HepG2 (cell line): Measurements from ENCODE around the gene MAMSTR. TPM values are rescaled to one million over a fixed set of nuclear protein-coding genes. Genes with fewer than 3 reads are reported as not detected.
A peak's percentile ranks its signal among the peaks of the same experiment; 100 is the strongest.

Experiments used
- BORCS8-MEF2B ChIP-seq: sonication (generic); formaldehyde crosslinking; IDR thresholded peaks from 2 replicates; pipeline ENCODE4 v1.8.0; 2022; ENCODE audit warnings: mild to moderate bottlenecking, missing genetic modification reagents
- CREBL2 ChIP-seq: sonication (generic); formaldehyde crosslinking; IDR thresholded peaks from 2 replicates; pipeline ENCODE4 v1.8.1; 2023; ENCODE audit warnings: missing genetic modification reagents, mild to moderate bottlenecking, borderline replicate concordance
- ELF1 ChIP-seq: sonication (generic); formaldehyde crosslinking; IDR thresholded peaks from 2 replicates; pipeline ENCODE4 v1.4.0; 2020; ENCODE audit warnings: missing genetic modification reagents
- GABPA ChIP-seq, 2 experiments: IDR thresholded peaks; 2 replicates each; pipeline ENCODE4 v1.6.1; 2011 to 2016; ENCODE audit warnings: low read depth in 2 of 2, low read length in 1 of 2, missing biosample characterization in 1 of 2, missing genetic modification characterization in 1 of 2
- MXD1 ChIP-seq: sonication (generic); formaldehyde crosslinking; IDR thresholded peaks from 2 replicates; pipeline ENCODE4 v1.4.0; 2020; ENCODE audit warnings: mild to moderate bottlenecking, missing genetic modification reagents
- NCOA2 ChIP-seq: sonication (generic); formaldehyde crosslinking; IDR thresholded peaks from 2 replicates; pipeline ENCODE4 v1.8.0; 2022; ENCODE audit warnings: inconsistent platforms
- RXRA ChIP-seq: sonication (generic); formaldehyde crosslinking; IDR thresholded peaks from 2 replicates; pipeline ENCODE4 v1.5.1; 2020; ENCODE audit warnings: missing genetic modification reagents
- RXRB ChIP-seq: IDR thresholded peaks from 2 replicates; pipeline ENCODE4 v1.6.1; 2016; ENCODE audit warnings: borderline replicate concordance, missing genetic modification reagents, missing compliant biosample characterization
- SALL1 ChIP-seq: sonication (generic); formaldehyde crosslinking; IDR thresholded peaks from 2 replicates; pipeline ENCODE4 v1.8.0; 2022; ENCODE audit warnings: mild to moderate bottlenecking, missing genetic modification reagents
- TAF15 ChIP-seq: fragments of 200-400 bp; formaldehyde crosslinking; IDR thresholded peaks from one replicate; pipeline ENCODE4 v1.6.1; 2018; ENCODE audit warnings: mild to moderate bottlenecking, low read depth, low read length; ENCODE audit not compliant: poor library complexity, severe bottlenecking
- ZBTB10 ChIP-seq: sonication (generic); formaldehyde crosslinking; IDR thresholded peaks from 2 replicates; pipeline ENCODE4 v1.4.0; 2020; ENCODE audit warnings: missing genetic modification reagents, borderline replicate concordance
- ZFAT ChIP-seq: sonication (generic); formaldehyde crosslinking; conservative IDR thresholded peaks from 2 replicates; pipeline ENCODE4 v1.8.1; 2023; ENCODE audit warnings: missing genetic modification reagents, inconsistent platforms
- ZFY ChIP-seq: sonication (generic); formaldehyde crosslinking; IDR thresholded peaks from 2 replicates; pipeline ENCODE4 v1.4.0; 2020; ENCODE audit warnings: missing genetic modification reagents
- ZGPAT ChIP-seq: IDR thresholded peaks from 2 replicates; pipeline ENCODE4 v1.6.1; 2016; ENCODE audit warnings: mild to moderate bottlenecking
- ZMYM3 ChIP-seq: sonication (generic); formaldehyde crosslinking; IDR thresholded peaks from 2 replicates; pipeline ENCODE4 v1.5.1; 2020; ENCODE audit warnings: mild to moderate bottlenecking, missing genetic modification reagents
- ZNF317 ChIP-seq: sonication (generic); formaldehyde crosslinking; IDR thresholded peaks from 2 replicates; pipeline ENCODE4 v1.5.0; 2020; ENCODE audit warnings: mild to moderate bottlenecking, missing genetic modification reagents
- ZNF512B ChIP-seq: sonication (generic); formaldehyde crosslinking; IDR thresholded peaks from 2 replicates; pipeline ENCODE4 v1.5.1; 2020; ENCODE audit warnings: missing genetic modification reagents, mild to moderate bottlenecking, borderline replicate concordance
- ZNF543 ChIP-seq: sonication (generic); formaldehyde crosslinking; IDR thresholded peaks from 2 replicates; pipeline ENCODE4 v1.4.0; 2020; ENCODE audit warnings: mild to moderate bottlenecking, missing genetic modification reagents
- ZNF546 ChIP-seq: sonication (generic); formaldehyde crosslinking; conservative IDR thresholded peaks from 2 replicates; pipeline ENCODE4 v1.8.1; 2023; ENCODE audit warnings: mild to moderate bottlenecking, missing genetic modification reagents
- ZNF660 ChIP-seq: sonication (generic); formaldehyde crosslinking; IDR thresholded peaks from 2 replicates; pipeline ENCODE4 v1.5.1; 2020; ENCODE audit warnings: mild to moderate bottlenecking, low read depth, missing genetic modification reagents, borderline replicate concordance
- ZNF781 ChIP-seq: sonication (generic); formaldehyde crosslinking; IDR thresholded peaks from 2 replicates; pipeline ENCODE4 v1.5.1; 2020; ENCODE audit warnings: borderline replicate concordance, mild to moderate bottlenecking, missing genetic modification reagents; ENCODE audit errors: not compliant biosample characterization
- polyA plus RNA-seq, 8 experiments: library from polyadenylated mRNA; depleted of rRNA in 3 of 8; stranded (reverse) in 7 of 8; unstranded in 1 of 8; fragments of >200 nt; fragmentation: Illumina TruSeq in 4 of 8; extraction: Trizol in 4 of 8; gene quantifications; 2 replicates each; pipeline versions ENCODE4 v1.2.1 to v1.2.3, GENCODE V29; 2011 to 2016; ENCODE audit warnings: low read depth in 4 of 8, missing spikeins in 1 of 8, mixed read lengths in 1 of 8; ENCODE audit not compliant: insufficient read depth in 1 of 8
- total RNA-seq, 5 experiments: library from RNA; depleted of rRNA; stranded (reverse); fragments of >200 nt; fragmentation: Illumina TruSeq; extraction: Trizol; gene quantifications; 2 replicates each; pipeline ENCODE4 v1.2.3, GENCODE V29; 2016; ENCODE audit warnings: low read depth in 1 of 5

Gene MAMSTR
- total and polyA plus RNA-seq, 2 of the 13 experiments (the other 11 are each of a cell fraction or from before 2014, with no cell fraction given), result 2.2 to 2.4 TPM

GRCh38 chr19:48757741-48758144 is 38.2 kb upstream of the MAMSTR start (continued):
- TF ChIP-seq ZNF317 (0 out of 2 replicates have a peak, but pooled peaks have one; percentile 49), NCOA2 (CRISPR knock-in tag) (0 out of 2 replicates have a peak, but pooled peaks have one; percentile 46), ZNF660 (no peak), MXD1 (CRISPR knock-in tag) (no peak), RXRA (peak; percentile 63; the same call in 1 of the 2 replicates), GABPA (IDR thresholded peaks at IDR 0.05; ENCODE audit: low read depth, low read length) (no peak), GABPA (CRISPR knock-in tag; IDR thresholded peaks at IDR 0.05; ENCODE audit: low read depth) (peak; percentile 72), CREBL2 (CRISPR knock-in tag) (no peak), ZBTB10 (CRISPR knock-in tag) (0 out of 2 replicates have a peak, but pooled peaks have one; percentile 45), ZNF781 (CRISPR knock-in tag) (no peak), ZGPAT (CRISPR knock-in tag) (peak; percentile 51; the same call in 1 of the 2 replicates), ZNF512B (CRISPR knock-in tag) (no peak), ZNF546 (CRISPR knock-in tag) (no peak), SALL1 (CRISPR knock-in tag) (peak; percentile 79), ZFAT (CRISPR knock-in tag) (no peak), RXRB (CRISPR knock-in tag) (peak; percentile 67), TAF15 (no peak), ZFY (CRISPR knock-in tag) (peak; percentile 77), ZMYM3 (CRISPR knock-in tag) (0 out of 2 replicates have a peak, but pooled peaks have one; percentile 28), ELF1 (CRISPR knock-in tag) (peak; percentile 64), ZNF543 (peak; percentile 77; the same call in 1 of the 2 replicates), BORCS8-MEF2B (CRISPR knock-in tag) (no peak)
